Measurements from ENCODE around the gene DNMBP.

DNA sequence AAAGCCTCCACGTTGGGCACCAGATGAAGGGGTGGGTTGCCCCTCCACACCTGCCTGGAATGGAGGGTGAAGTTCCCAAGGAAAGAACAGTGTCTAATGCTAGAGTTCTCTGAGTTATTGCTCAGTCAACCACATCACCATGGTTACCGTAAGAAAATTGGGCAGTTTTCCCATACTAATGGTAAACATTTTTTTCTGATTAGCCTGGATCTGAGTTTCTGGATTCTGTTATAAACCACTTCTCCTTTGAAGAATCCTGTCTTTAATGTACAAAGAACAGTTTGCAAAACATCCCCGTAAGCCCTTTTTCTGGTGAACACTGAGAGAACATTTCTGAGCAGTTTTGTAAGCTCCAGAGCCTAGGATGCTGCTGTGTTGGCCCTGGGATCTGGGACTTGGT is 181.8 kb downstream of the DNMBP start:
- TF ChIP-seq CTCF (IDR thresholded peaks at IDR 0.05) (no peak), POLR2A (IDR thresholded peaks at IDR 0.05) (no peak)
